H7 (cell line): ENCODE data around the gene SLC38A4. TPM values are rescaled to one million over a fixed set of nuclear protein-coding genes. Genes with fewer than 3 reads are reported as not detected.

Experiments used
- DNase-seq: peaks from one replicate; pipeline ENCODE4 v3.0.0; 2012
- H3K27me3 ChIP-seq: 2 replicates; pipeline ENCODE4 v1.6.0; 2011; ENCODE audit warnings: mild to moderate bottlenecking, low read length; ENCODE audit not compliant: control insufficient read depth, insufficient read depth
- H3K36me3 ChIP-seq: replicated peaks from 2 replicates; pipeline ENCODE4 v1.5.1; 2011; ENCODE audit warnings: low read length; ENCODE audit not compliant: control insufficient read depth, insufficient read depth
- H3K4me3 ChIP-seq: 2 replicates; pipeline ENCODE4 v1.5.1; 2011; ENCODE audit warnings: low read depth, mild to moderate bottlenecking, control low read depth, low read length, moderate library complexity; ENCODE audit not compliant: insufficient read depth
- total RNA-seq: library from RNA; depleted of rRNA; stranded (reverse); fragments of >200 nt; shearing (Covaris generic); gene quantifications from 2 replicates; pipeline ENCODE4 v1.2.3, GENCODE V29; 2014

SLC38A4 gene
- total RNA-seq, 1 experiment from 2014 or later, result 0.62 TPM

GRCh38 chr12:46800160-46800559, 25.6 kb downstream of the SLC38A4 start:
- Histone ChIP-seq H3K36me3 (no peaks in the 10 kb centered on the region), H3K27me3 (no peaks in the 10 kb centered on the region), H3K4me3 (no peak overlapping the region)
- DNase-seq, result no peak

DNA sequence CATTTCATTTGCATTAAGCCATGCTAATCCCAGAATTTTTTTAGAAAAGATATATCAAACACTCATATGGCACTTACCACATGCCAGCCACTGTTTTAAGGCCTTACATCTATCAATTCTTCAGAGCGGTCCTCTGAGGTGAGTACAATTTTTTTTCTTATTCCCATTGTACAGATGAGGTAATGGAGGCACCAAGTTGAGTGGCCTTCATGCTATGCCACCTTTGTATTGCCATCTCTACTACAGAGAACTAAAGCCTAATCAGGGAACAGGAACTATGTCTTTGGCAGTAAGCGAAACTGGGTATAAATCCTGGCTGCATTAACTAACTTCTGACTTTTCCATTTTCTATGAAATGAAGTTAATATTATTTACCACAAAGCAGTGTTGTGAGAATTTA, 27.1 kb downstream of the SLC38A4 start:
- Histone ChIP-seq H3K4me3 (no peak overlapping the region), H3K36me3 (no peaks in the 10 kb centered on the region), H3K27me3 (no peaks in the 10 kb centered on the region)
- DNase-seq, result no peak

GRCh38 chr12:46798056-46798455, 27.7 kb downstream of the SLC38A4 start:
- DNase-seq, result no peak
- Histone ChIP-seq H3K27me3 (no peaks in the 10 kb centered on the region), H3K36me3 (no peaks in the 10 kb centered on the region), H3K4me3 (no peak overlapping the region)

DNA sequence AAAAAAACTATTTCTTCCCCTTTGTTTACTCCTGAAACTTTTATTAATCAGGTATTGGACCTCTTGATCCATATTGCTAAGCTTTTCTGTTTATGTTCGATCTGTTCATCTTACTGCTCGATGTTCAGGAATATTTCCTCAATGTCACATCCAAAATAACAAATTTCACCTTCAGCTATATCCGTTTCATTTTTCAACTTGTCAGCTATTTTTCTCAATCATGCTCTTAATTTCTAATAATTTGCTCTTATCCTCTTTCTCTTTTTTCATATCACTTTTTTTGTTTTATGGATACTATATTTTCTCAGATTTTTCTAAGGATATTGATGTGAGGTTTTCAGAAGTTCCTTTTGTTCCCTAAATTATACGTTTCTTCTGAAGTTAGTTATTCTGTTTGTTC, 29.8 kb downstream of the SLC38A4 start:
- Histone ChIP-seq H3K4me3 (no peak overlapping the region), H3K36me3 (no peaks in the 10 kb centered on the region), H3K27me3 (no peaks in the 10 kb centered on the region)
- DNase-seq, result no peak

DNA sequence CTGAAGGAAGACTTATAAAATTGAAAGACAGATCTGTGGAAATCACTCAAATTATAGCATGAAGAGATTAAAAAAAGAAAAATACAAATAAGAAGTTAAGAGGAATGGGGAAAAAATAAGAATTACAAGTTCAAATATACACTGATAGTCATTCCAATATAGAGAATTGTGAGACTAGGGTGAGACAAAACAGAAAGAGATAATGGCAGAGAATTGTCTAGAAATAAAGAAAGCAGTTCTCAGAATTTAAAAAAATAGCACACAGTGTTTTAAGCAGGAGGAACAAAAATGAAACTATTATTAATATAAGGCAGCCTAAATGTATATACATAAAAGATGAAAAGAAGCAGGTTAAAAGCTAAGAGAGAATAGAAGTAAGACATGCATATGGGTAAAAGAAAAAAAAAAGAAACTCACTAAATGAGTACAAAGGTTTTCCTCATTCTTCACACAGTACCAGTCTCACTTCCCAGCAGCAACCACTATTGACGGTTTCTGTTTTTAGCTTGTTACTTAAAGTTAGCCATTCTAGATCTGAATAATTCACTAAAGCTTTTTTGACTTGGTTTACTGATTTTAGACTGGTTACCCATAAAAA, 31.1 kb downstream of the SLC38A4 start:
- no peak for DNase-seq
- H3K4me3 ChIP-seq, result no peak overlapping the region
- H3K27me3 ChIP-seq, result no peaks in the 10 kb centered on the region
- H3K36me3 ChIP-seq, result no peaks in the 10 kb centered on the region

GRCh38 chr12:46792925-46793324, 32.9 kb downstream of the SLC38A4 start:
- no peaks in the 10 kb centered on the region for H3K27me3 ChIP-seq
- H3K4me3 ChIP-seq, result no peak overlapping the region
- DNase-seq, result no peak
- no peaks in the 10 kb centered on the region for H3K36me3 ChIP-seq

- H3K27me3 ChIP-seq, result no peaks in the 10 kb centered on the region
- no peak overlapping the region for H3K4me3 ChIP-seq
- H3K36me3 ChIP-seq, result no peaks in the 10 kb centered on the region
- DNase-seq, result no peak
These were observed 35.7 kb downstream of the SLC38A4 start for GRCh38 chr12:46790066-46790465.

GRCh38 chr12:46788072-46788887, 37.5 kb downstream of the SLC38A4 start:
- no peak for DNase-seq
- H3K4me3 ChIP-seq, result no peak overlapping the region
- H3K36me3 ChIP-seq, result no peaks in the 10 kb centered on the region
- H3K27me3 ChIP-seq, result no peaks in the 10 kb centered on the region

- no peaks in the 10 kb centered on the region for H3K27me3 ChIP-seq
These were observed 38.2 kb downstream of the SLC38A4 start for GRCh38 chr12:46787496-46788055.

GRCh38 chr12:46786774-46787173, 39.0 kb downstream of the SLC38A4 start:
- no peak for DNase-seq
- H3K36me3 ChIP-seq, result no peaks in the 10 kb centered on the region
- no peaks in the 10 kb centered on the region for H3K27me3 ChIP-seq

More at GRCh38 chr12:46787496-46788055, 38.2 kb downstream of the SLC38A4 start:
- DNase-seq, result no peak
- Histone ChIP-seq H3K4me3 (no peak overlapping the region), H3K36me3 (no peaks in the 10 kb centered on the region)

DNA sequence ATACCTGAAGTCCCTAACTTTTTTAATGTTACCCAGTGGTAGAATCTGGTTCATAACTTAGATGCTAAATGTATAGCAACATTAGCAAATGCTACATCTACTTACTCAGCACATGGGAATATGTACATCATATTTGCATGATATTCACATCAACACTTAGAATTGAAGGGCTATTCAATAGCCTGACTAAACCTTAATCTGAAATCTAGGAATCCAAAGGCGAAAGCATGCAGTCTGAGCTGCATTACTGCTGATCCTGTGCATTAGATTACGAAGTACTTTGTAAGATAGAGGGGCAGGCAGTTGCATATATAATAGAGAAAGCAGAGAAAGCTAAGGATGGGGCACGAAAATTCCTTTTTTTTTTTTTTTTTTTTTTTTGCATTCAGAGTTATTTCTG, 40.4 kb downstream of the SLC38A4 start:
- Histone ChIP-seq H3K4me3 (no peak overlapping the region), H3K27me3 (no peaks in the 10 kb centered on the region), H3K36me3 (no peaks in the 10 kb centered on the region)
- no peak for DNase-seq

More at GRCh38 chr12:46786774-46787173, 39.0 kb downstream of the SLC38A4 start:
- H3K4me3 ChIP-seq, result no peak overlapping the region

- DNase-seq, result no peak
- H3K4me3 ChIP-seq, result no peak overlapping the region
- no peaks in the 10 kb centered on the region for H3K36me3 ChIP-seq
- no peaks in the 10 kb centered on the region for H3K27me3 ChIP-seq
These were observed 41.9 kb downstream of the SLC38A4 start for GRCh38 chr12:46783871-46784270.

DNA sequence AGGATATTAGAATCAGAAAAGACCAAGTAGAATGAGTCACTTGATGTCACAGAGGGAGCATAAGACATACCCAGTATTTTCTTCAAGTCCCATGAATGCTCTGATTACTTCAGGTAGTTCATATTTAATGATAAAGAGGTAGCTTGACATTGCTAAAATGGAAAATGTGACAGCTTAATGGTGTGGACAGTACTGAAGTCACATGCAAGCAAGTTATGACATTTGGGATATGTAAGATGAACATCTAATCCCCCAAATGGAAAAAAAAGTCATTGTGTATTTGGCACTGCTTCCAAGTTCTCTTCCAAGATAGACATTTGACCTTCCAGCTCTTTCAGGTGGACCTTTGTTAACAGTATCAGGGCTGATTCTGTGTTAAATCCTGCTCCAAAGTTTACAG, 45.9 kb downstream of the SLC38A4 start:
- H3K4me3 ChIP-seq, result no peak overlapping the region
- H3K27me3 ChIP-seq, result no peaks in the 10 kb centered on the region
- H3K36me3 ChIP-seq, result no peaks in the 10 kb centered on the region
- DNase-seq, result no peak

GRCh38 chr12:46779063-46779462, 46.7 kb downstream of the SLC38A4 start:
- no peak for DNase-seq
- Histone ChIP-seq H3K36me3 (no peaks in the 10 kb centered on the region), H3K27me3 (no peaks in the 10 kb centered on the region), H3K4me3 (no peak overlapping the region)

GRCh38 chr12:46778415-46778814, 47.4 kb downstream of the SLC38A4 start:
- DNase-seq, result no peak
- Histone ChIP-seq H3K4me3 (no peak overlapping the region), H3K27me3 (no peaks in the 10 kb centered on the region), H3K36me3 (no peaks in the 10 kb centered on the region)
